Renal cortical epithelial cell (primary cell): ENCODE data around the gene PHKA1. TPM values are rescaled to one million over a fixed set of nuclear protein-coding genes. Genes with fewer than 3 reads are reported as not detected.
"Not testable (repeated sequence)": the region's sequence is repeated elsewhere in the genome, so short reads cannot be mapped to it uniquely, and the experiment has no call there.

Source experiments
- DNase-seq: peaks from one replicate; pipeline ENCODE4 v3.0.0-alpha.2; 2011; ENCODE audit warnings: low read depth
- total RNA-seq: library from RNA; depleted of rRNA; stranded (reverse); fragments of >200 nt; gene quantifications from 2 replicates; pipeline ENCODE4 v1.2.3, GENCODE V29; 2014

Gene PHKA1
- total RNA-seq, 1 donor from 2014 or later, result 8.0 TPM

DNA sequence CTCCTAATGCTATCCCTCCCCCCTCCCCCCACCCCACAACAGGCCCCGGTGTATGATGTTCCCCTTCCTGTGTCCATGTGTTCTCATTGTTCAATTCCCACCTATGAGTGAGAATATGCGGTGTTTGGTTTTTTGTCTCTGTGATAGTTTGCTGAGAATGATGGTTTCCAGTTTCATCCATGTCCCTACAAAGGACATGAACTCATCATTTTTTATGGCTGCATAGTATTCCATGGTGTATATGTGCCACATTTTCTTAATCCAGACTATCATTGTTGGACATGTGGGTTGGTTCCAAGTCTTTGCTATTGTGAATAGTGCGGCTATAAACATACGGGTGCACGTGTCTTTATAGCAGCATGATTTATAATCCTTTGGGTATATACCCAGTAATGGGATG is 44.6 kb downstream of the PHKA1 start:
- not testable (repeated sequence) for DNase-seq

DNA sequence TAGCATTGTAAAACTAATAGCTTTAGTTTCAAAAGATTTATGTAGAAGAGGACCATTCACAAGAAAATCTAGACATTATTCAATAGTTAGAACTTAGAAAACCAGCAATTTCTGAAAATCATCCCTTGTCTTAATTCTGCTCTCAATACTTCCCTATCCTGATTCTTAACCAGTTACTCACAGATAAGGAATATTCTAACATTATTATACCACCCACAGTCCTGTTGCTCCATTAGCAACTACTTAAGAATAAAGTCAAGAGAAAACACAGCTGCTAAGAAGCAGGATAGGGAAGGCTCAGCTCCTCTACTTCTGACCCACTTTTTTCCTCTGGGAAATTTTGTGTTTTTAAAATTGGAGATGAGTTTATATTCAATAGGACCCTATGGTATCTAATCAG is 47.7 kb downstream of the PHKA1 start:
- no peak for DNase-seq

DNA sequence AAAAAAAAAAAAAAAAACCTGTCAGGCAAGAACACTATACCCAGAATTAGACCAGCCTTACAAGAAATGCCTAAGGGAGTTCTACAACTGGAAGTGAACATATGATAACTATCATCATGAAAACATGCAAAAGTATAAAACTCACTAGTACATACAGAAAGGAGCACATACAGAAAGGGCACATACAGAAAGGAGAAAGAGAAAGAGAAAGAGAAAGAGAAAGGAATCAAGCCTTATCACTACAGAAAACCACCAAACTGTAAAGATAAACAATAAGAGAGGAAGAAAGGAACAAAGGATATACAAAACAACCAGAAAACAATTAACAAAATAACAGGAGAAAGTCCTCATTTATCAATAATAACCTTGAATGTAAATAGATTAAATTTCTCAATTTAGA is 50.4 kb downstream of the PHKA1 start:
- no peak for DNase-seq

DNA sequence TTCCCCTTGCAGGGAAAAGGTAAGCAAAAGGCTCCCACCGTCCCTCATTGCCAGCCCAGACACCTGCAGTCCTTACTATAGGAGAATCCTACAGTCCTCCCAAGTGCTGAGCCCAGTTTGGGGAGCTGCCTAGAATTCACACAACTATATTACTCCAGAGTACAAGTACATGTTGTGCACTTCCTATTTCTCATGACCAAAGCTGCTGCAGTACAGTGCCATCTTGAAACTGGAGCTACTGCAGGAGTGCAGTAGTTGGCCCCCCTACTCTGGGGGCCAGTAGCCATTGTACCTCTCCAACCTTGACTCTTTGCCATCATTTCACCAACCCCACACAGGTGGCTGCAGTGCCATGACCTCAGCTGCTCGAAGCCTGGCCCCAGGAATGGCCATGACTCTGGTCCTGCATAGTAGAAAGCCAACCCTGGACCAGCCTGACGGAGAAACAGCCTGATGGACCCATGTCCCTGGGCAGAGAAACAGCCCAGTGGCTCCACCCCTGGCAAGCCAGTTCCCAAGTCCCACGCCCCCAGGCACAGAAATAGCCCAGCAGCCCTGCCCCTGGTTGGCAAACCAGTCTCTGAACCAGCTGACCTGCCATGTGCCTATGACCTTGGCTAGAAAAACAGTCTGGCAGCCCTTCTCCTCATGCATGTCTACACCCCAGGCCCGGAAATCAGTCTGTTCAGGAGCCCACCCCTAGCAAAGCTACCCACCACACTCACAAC is 51.9 kb downstream of the PHKA1 start:
- no peak for DNase-seq

DNA sequence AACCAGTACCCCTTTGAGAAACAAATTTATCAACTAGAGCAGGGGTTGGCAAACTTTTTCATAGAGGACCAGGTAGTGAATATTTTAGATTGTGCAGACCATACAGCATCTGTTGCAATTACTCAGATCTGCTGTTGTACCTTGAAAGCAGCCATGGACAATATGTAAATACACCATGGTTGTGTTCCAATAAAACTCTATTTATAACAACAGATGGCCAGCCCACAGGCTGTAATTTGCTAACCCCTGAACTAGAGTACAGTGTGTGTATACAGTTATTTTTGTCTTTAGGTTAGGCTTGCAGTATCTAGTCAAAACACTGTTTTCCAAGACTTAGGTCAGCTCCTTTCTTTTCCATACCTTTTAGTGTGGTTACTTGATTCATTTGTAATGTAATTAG is 54.4 kb downstream of the PHKA1 start:
- no peak for DNase-seq

DNA sequence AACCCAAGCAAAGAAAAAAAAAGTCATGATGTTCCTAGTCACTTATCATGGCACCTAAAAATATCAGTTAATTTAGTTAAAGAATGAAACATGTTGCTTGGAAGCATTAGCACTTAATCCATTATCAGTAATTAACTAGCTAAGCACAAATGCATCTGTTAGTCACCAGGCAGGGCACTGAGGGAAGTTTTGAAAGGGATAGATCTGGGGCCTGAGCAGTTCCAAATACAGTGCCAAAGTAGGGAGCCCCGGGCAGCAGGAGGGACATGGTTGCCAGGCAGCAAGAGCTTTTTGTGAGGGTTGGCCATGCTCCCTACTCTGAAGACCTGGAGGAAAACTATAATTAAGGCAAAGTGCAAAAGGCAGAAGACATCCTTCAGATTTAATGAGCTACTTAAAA is 62.0 kb downstream of the PHKA1 start:
- no peak for DNase-seq

DNA sequence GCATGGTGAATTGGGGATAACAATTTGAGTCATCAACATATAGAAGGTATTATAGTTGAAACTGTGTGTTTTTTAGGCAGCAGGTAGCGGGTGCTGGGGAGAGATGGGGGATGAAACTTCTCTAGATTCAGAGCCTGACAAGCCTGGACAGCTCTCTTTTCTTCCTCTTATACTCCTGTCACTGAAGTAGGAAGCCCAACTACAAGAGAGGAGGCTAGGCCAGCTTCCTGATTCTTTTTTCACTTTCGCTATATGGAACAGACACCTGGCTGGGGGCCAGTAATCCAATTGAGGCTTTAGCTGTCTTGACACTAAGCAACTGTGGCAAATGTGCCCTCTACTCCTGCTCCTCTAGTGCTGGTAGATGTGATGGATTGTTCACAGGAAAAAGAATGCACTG is 69.2 kb downstream of the PHKA1 start:
- DNase-seq, result no peak

DNA sequence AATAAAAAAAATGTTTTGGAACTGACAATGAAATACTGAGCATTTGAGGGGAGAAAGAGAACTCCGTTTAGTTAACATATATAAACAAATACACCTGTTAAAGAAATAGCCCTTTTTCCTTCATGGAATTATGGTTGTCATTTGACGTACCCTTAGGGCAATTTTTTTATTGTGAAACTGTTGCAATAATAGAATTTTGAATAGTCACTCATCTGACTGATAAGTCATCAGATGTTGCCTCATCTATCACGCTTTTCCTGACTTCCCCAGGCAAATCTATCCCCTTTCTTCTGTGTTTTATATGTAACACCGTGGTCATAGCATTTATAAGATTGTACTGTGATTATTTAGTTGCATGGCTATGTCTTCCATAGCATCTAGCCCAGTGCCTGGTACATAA is 72.5 kb downstream of the PHKA1 start:
- DNase-seq, result no peak

DNA sequence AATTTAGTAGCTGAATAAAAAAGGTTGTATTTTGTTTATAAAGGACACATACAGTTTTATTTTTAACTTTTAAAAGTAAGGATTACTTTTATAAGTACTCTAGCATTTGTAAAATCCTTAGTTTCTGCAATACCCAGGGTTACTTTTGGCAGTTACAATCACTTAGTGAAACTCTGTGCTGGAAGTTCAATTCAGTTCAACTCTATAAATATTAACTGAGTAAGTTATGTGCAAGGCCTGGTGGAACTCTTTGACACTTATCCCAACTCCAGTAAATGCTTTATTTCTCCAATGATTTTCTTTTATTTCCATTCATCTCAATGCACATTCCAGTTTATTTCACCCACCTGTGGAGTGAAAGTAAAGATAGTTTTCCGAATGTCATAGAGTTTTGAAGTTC is 78.2 kb downstream of the PHKA1 start:
- DNase-seq, result no peak

DNA sequence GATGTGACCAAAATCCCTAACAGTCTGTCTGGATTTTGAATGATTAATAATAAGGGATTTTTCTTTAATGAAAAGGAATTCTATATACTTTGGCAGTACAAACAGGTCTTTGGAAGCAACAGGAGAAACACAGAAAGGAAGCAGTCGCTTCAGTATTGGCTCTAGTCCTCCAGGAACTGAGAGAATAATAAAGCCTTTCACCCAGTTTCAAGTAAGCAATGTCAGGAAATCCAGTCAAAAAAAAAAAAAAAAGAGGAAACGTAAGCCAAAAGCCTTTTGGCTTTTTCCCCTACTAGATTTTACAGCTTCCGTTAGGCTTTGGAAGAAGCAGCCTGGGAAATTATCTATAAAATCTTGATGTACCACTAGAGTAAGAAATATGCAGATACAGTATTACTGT is 79.8 kb downstream of the PHKA1 start:
- no peak for DNase-seq

DNA sequence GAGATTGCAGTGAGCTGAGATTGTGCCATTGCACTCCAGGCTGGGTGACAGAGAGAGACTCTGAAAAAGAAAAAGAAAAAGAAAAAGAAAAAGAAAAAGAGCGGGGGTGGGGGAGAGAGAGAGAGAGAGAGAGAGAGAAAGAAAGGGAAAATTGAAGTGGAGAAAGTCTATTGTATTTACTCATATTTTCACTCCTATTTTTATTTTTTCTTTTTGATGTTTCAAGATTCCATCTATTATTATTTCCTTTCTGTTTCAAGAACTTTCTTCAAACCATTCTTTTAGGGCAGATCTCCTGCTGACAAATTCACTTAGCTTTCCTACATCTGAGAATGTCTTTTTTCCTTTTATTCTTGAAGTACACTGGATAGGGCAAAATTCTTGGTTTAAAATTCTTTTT is 83.9 kb downstream of the PHKA1 start:
- DNase-seq, result no peak

DNA sequence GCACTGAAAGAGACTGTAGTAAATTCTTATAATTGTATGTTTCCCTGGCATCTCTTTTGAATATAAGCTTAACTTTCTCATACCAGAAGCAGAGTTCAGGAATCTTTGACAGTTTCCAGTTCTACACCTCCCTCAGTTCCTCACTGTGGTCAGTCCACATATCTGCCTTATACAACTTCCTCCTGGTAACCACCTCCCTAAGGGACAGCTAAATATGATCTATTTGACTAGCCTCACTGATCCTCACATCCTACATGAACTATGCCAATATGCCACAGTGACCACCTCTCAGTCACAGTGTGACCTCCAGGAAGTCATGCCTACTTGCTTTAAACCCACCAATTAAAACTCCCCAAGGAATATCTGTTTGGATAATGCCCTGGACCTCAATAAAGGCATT is 89.9 kb downstream of the PHKA1 start:
- DNase-seq, result no peak

DNA sequence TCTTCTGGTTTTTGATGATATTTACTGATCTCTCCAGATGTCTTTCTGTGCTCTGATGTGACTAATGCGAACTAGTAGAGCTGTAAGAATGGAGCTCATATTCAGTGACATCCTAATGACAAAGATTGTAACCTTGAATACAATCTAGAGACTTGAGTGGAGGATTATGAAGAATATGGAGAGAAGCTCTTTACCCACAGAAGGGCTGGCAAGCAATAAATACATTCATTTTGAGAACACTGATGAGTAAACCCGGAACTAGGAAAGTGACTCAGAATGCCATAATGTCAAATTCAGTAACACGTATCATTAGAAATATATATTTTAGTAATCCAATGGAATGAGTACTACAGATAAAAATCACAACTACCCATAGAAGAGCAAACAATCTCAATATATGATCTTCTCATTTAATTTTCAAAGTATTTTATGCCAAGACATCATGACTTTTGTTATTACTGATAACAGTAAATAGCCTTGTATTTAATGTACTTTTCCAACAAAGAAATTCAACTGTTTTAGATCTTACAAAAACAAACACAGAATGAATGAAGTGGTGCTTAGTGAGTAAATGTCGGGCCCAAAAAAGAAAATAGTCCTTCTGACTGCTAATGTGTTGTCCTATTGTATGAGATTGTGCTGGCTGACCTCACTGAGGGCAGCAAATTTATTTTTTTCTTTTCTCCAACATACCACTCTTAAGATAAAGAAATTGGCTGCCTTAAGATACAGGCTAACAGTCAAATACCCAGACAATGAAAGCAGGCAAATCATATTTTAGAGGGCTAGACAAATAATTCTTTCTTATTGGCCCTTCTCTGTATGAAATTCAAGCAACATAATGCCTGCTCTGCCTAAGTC is 92.3 kb downstream of the PHKA1 start:
- DNase-seq, result peak; percentile 15

DNA sequence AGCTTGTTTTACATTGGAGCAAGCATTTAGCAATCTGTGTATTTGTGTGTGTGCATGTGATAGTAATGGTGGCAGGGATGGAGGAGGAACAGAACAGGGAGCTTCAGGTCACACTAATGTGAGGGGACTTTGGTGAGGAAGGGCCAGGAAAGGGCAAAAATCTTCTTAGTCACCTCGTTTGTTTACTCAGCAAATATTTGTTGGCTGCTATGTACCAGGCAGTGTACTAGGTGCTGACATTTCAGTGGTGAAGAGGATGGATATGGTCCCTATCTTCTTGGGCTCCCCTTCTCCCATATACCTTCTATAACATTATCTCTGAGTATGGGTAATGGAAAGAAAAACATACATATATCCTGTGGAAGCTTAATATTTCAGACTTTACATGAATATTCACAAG is 92.9 kb downstream of the PHKA1 start:
- DNase-seq, result no peak

DNA sequence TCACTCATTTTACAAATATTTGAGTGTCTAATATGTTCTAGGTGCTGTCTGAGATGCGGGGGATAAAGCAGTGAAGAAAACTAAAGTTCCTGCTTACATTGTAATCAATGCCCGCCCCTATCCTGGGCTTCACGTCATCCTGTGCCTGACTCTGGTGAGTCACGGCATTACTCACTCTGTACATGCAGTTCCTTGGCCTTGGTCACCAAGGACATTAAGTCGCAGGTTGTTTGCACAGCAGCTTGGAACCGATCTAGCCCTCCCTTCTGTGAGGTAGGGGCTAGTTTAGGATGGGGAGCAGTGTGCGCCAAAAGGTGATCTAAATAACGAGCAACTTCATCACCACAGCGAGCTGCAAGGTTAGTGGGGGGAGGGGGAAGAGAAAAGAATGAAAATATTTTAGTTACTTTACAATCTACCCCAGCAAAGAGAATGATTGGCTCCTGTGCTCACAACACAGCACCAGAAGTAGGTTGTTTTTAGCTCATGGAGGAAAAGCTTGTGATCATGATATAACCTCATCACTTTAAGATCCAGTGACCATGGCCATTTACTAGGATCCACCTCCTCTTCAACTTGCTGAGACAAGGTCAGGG is 93.5 kb downstream of the PHKA1 start:
- peak; percentile 90 for DNase-seq

DNA sequence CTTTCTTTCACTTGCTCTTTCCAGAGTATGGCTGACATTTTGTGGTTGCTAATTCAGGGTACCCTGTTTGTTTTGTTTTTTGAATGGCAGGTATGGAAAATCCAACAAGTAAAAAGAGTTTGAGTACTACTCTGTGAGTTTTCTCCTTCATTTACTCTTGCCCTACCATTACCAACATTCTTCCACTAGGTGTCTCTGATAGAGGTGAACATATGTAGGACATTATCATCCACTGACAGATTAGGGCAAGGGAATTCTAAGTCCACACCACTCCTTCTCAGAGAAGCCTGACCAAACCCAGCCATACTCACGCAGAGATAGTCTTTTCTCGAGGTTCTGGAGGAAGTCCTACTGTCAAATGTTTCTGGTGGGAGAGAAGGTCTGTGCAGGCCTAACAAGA is 104.8 kb downstream of the PHKA1 start:
- peak; percentile 14 for DNase-seq

DNA sequence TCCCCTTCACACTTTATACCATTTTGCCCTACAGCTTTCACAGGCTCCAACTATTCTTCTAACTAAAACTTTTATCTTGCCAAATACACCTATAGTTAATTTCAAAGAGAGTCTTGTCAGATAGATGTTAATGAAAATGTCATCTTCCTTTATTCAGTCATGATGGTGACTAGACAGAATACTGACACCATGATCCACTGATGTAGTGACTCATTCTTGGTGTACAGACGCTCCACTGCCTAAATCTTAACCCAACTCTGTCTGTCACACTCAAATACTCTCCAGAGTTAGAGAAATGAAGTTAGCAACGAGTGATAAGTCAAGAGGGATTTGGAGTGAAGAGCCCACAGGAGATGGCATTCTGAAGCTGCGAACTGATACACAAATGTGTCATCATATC is 109.4 kb downstream of the PHKA1 start:
- no peak for DNase-seq

DNA sequence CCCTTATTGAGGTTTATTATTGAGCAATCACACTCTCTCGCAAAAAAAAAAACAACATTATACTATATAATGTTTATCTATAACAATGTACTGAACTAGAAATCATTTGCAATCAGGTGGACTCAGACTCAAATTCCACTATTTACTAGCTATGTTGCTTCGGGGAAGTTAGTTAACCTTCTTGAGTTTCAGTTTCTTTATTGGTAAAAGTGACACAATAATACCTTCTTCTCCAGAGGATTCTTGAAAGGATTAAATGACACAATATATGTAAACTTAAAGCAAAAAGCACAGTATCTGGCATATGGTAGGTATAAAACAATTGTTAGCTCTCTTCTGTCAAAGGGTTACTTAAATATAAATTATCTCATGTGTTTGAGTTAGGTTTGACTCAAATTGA is 110.0 kb downstream of the PHKA1 start:
- no peak for DNase-seq

DNA sequence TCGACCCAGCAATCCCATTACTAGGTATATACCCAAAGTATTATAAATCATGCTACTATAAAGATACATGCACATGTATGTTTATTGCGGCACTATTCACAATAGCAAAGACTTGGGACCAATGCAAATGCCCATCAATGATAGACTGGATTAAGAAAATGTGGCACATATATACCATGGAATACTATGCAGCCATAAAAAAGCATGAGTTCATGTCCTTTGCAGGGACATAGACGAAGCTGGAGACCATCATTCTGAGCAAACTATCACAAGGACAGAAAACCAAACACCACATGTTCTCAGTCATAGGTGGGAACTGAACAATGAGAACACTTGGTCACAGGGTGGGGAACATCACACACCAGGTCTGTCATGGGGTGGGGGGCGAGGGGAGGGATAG is 123.1 kb downstream of the PHKA1 start:
- DNase-seq, result not testable (repeated sequence)

DNA sequence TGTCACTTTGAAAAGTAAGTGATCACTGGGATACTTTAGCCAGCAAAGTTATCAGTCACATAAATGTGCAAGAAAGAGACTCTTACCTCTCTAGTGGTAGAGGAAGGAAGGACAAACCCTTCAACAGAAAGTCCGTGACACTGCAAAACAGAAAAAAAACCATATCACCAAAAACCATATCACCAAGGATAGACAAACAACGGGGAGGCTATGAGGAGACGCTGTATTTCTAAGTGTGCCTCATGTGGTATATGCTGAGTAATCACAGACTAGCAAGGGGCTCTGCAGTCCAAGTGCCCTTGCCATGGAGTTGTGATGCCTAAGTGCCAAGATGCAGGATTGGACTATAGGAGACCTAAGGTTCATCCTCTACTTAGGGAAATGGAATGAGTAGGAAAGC is 129.9 kb downstream of the PHKA1 start:
- no peak for DNase-seq

DNA sequence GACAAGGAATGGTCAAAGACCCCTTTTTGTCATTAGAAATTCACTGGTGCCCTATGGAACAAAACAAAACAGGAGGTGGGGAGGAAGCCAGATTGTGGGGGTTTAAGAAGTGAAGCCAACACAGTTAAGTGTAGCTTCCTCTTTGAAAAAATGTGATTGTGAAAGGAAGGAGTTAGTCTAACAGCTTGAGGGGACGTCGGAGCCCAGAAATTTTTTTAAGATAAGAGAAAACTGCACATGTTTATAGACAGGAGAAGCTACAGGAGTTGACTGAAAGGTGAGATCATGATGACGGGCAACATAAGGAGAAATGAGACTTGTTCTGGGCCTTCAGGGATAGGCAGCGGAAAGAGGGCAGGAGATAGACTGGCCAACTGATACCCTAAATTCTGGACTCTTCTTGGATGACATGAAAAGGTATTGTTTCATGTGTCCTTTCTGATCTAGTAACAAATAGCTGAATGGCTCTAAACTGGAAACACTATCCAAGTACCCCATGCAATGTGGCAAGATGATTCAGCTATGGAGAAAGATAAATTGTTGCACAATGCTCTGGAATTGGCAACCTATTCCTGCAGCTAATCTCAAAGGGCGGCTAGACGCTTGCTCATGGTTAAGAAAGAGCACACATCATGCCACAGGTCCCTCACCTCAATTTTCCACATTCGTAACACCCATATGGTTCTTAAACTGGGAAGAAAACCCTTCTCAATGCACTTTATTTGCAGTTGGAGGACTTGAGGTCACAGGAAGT is 137.8 kb downstream of the PHKA1 start:
- DNase-seq, result peak; percentile 51

DNA sequence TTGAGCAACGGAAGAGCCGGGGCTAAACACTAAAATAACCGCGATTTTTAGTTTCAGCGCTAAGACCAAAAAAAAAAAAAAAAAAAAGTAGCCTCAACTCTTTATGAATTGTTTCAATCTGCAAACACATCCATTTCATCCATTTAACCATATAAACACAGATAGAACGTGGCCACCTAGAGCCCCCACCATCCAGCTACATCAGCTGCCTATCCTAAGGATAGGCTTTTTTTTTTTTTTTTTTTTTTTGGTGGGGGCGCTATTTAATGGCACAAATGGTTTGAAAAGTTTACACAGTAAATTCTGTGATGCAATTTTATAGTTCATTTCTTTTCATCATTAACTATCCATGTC is 141.0 kb downstream of the PHKA1 start:
- peak; percentile 0 for DNase-seq
